K562 (cell line): Measurements from ENCODE around the gene TIFAB. TPM values are rescaled to one million over a fixed set of nuclear protein-coding genes. Genes with fewer than 3 reads are reported as not detected.

ENCODE experiments used
- ATAC-seq: fragments of 200-7000 bp; cut with Tn5 transposase; 3 replicates; pipeline ENCODE4 v1.9.1; 2020; ENCODE audit warnings: moderate library complexity
- BruUV-seq: library from RNA; stranded (reverse); fragments of 400-500 nt; replicated peaks from 2 replicates; lab custom pipeline; 2021; lab: Mats Ljungman, UMichigan
- CTCF ChIA-PET: fragments of 300-600 bp; formaldehyde crosslinking; extraction: SDS; loops from one replicate; lab custom pipeline; 2021; ENCODE audit warnings: low intra/inter-chr PET ratio; lab: Yijun Ruan, JAX
- POLR2A ChIA-PET: fragments of 300-600, 350-650 bp; sonication (Branson Sonifier 250); formaldehyde crosslinking; extraction: SDS; loops from one replicate; lab custom pipeline; 2021; ENCODE audit warnings: antibody characterized with exemption, inconsistent platforms; lab: Yijun Ruan, JAX
- DNase-seq, 4 experiments: peaks; one replicate each; pipeline versions ENCODE4 v3.0.0 to v3.0.0-alpha.2; 2011 to 2018; ENCODE audit warnings: low spot score in 3 of 4, mixed read lengths in 3 of 4; ENCODE audit errors: extremely low read depth in 1 of 4
- FAIRE-seq: peaks from 2 replicates; lab custom pipeline; 2011; peaks lifted over from hg19 to GRCh38; lab: Jason Lieb, UNC
- H2AFZ ChIP-seq: 2 replicates; pipeline ENCODE4 v1.6.0; 2011; ENCODE audit warnings: low read depth, low read length, control low read depth, inconsistent platforms
- H3K27ac ChIP-seq: fragments of 200-600 bp; 3 replicates; pipeline ENCODE4 v1.8.0; 2011; ENCODE audit warnings: low read depth, mild to moderate bottlenecking, control low read depth, inconsistent platforms, low read length, moderate library complexity, mixed read lengths; ENCODE audit errors: extremely low read depth
- H3K27me3 ChIP-seq, 2 experiments: fragments of 300-600 bp in 1 of 2; 2 replicates in 1 of 2; 3 replicates in 1 of 2; pipeline versions ENCODE4 v1.6.0 to v1.8.0; 2011; ENCODE audit warnings: inconsistent platforms in 2 of 2, low read length in 2 of 2, mild to moderate bottlenecking in 1 of 2, mixed read lengths in 1 of 2, moderate library complexity in 1 of 2; ENCODE audit not compliant: control insufficient read depth in 2 of 2, insufficient read depth in 2 of 2
- H3K36me3 ChIP-seq: fragments of 300-600 bp; 3 replicates; pipeline ENCODE4 v1.8.0; 2011; ENCODE audit warnings: mild to moderate bottlenecking, low read length, inconsistent platforms; ENCODE audit not compliant: control insufficient read depth, insufficient read depth
- H3K4me1 ChIP-seq, 2 experiments: fragments of 200-600 bp in 1 of 2; replicated peaks in 1 of 2; 2 replicates in 1 of 2; 3 replicates in 1 of 2; pipeline versions ENCODE4 v1.5.1 to v1.8.0; 2011; ENCODE audit warnings: inconsistent platforms in 2 of 2, low read length in 2 of 2, mild to moderate bottlenecking in 1 of 2, mixed read lengths in 1 of 2, moderate library complexity in 1 of 2; ENCODE audit not compliant: control insufficient read depth in 2 of 2, insufficient read depth in 2 of 2
- H3K4me2 ChIP-seq: 2 replicates; pipeline ENCODE4 v1.6.1; 2011; ENCODE audit warnings: low read length, control low read depth, inconsistent platforms, mixed read lengths; ENCODE audit not compliant: insufficient read depth
- H3K4me3 ChIP-seq: fragments of 200-600 bp; sonication (generic), shearing (Covaris generic); 2 replicates; pipeline ENCODE4 v1.5.1; 2016; ENCODE audit warnings: control low read depth, inconsistent platforms
- H3K79me2 ChIP-seq: fragments of 200-600 bp; 3 replicates; pipeline ENCODE4 v1.8.0; 2011; ENCODE audit warnings: low read length, inconsistent platforms; ENCODE audit not compliant: control insufficient read depth, insufficient read depth
- H3K9ac ChIP-seq, 2 experiments: 2 replicates each; pipeline versions ENCODE4 v1.6.0 to v1.6.1; 2011; ENCODE audit warnings: low read depth in 2 of 2, low read length in 2 of 2, control low read depth in 1 of 2, inconsistent platforms in 1 of 2, mild to moderate bottlenecking in 1 of 2, mixed read lengths in 1 of 2; ENCODE audit not compliant: insufficient read depth in 1 of 2
- H3K9me1 ChIP-seq: one replicate; pipeline ENCODE4 v1.6.0; 2011; ENCODE audit warnings: inconsistent platforms, mild to moderate bottlenecking, low read length, moderate library complexity; ENCODE audit not compliant: control insufficient read depth, insufficient read depth
- H3K9me3 ChIP-seq: replicated peaks from 2 replicates; pipeline ENCODE4 v1.5.1; 2011; ENCODE audit warnings: low read depth, low read length, inconsistent platforms; ENCODE audit not compliant: control insufficient read depth, insufficient read depth
- H4K20me1 ChIP-seq: replicated peaks from 2 replicates; pipeline ENCODE4 v1.6.1; 2011; ENCODE audit warnings: low read length, inconsistent platforms, mixed read lengths; ENCODE audit not compliant: control insufficient read depth, insufficient read depth
- AFF4 ChIP-seq: sonication (generic); formaldehyde crosslinking; IDR thresholded peaks from 2 replicates; pipeline ENCODE4 v1.8.0; 2023; ENCODE audit warnings: mild to moderate bottlenecking, missing genetic modification reagents
- CBX8 ChIP-seq: fragments of 200-600 bp; sonication (generic); IDR thresholded peaks from 2 replicates; pipeline ENCODE4 v1.6.1; 2012; ENCODE audit warnings: borderline replicate concordance, mixed run types, low read depth, mild to moderate bottlenecking, moderate library complexity, mixed read lengths, low read length, control low read depth, inconsistent platforms; ENCODE audit not compliant: poor library complexity, severe bottlenecking; ENCODE audit errors: extremely low read depth
- DLX4 ChIP-seq: fragments of 250-450 bp; sonication (Bioruptor Pico); IDR thresholded peaks from 2 replicates; pipeline ENCODE4 v1.6.1; 2021; ENCODE audit warnings: mild to moderate bottlenecking
- HSF4 ChIP-seq: fragments of 250-450 bp; sonication (Bioruptor Pico); IDR thresholded peaks from 2 replicates; pipeline ENCODE4 v2.1.2; 2022; ENCODE audit warnings: mild to moderate bottlenecking, moderate library complexity, borderline replicate concordance
- NFE2L1 ChIP-seq: fragments of 450-650 bp; IDR thresholded peaks from 2 replicates; pipeline ENCODE4 v1.6.1; 2016; ENCODE audit warnings: missing genetic modification characterization, low read depth, mild to moderate bottlenecking, missing compliant biosample characterization, moderate library complexity, borderline replicate concordance
- OTX1 ChIP-seq: fragments of 450-650 bp; formaldehyde crosslinking; IDR thresholded peaks from 2 replicates; pipeline ENCODE4 v1.4.0; 2022; ENCODE audit warnings: mild to moderate bottlenecking
- PHF21A ChIP-seq: fragments of 450-650 bp; IDR thresholded peaks from 2 replicates; pipeline ENCODE4 v1.6.1; 2017; ENCODE audit warnings: low read depth, borderline replicate concordance
- RAD51 ChIP-seq: fragments of 450-650 bp; IDR thresholded peaks from 2 replicates; pipeline ENCODE4 v1.7.1; 2016; ENCODE audit warnings: low read depth, mild to moderate bottlenecking, borderline replicate concordance
- THAP7 ChIP-seq: fragments of 250-450 bp; sonication (Bioruptor Pico); IDR thresholded peaks from 2 replicates; pipeline ENCODE4 v1.5.0; 2021
- ZNF280A ChIP-seq: fragments of 450-650 bp; IDR thresholded peaks from 2 replicates; pipeline ENCODE4 v1.6.1; 2018; ENCODE audit warnings: mild to moderate bottlenecking, low read depth; ENCODE audit not compliant: partially characterized antibody
- ZNF449 ChIP-seq: fragments of 250-450 bp; sonication (Bioruptor Pico); IDR thresholded peaks from 2 replicates; pipeline ENCODE4 v1.8.0; 2022; ENCODE audit warnings: moderate library complexity, mild to moderate bottlenecking, inconsistent platforms
- WGBS: fragments of 100-300 bp; shearing (Covaris generic); methylation state at CpG from one replicate; pipeline ENCODE4 v1.1.6; 2016; ENCODE audit warnings: low coverage, mixed read lengths; ENCODE audit not compliant: insufficient coverage; ENCODE audit errors: missing lambda C conversion rate; 5-methylcytosine and 5-hydroxymethylcytosine counted together
- in situ Hi-C: fragments of 300-500 bp; cut with MboI; formaldehyde crosslinking; loops from 4 replicates; pipeline ENCODE4 v1.15.0; 2018; ENCODE audit warnings: inconsistent platforms, mixed read lengths
- intact Hi-C: fragments of 100-400 bp; cut with micrococcal nuclease; formaldehyde crosslinking; loops from 2 replicates; pipeline ENCODE4 v1.14.2; 2022
- polyA plus RNA-seq, 8 experiments: library from polyadenylated mRNA; depleted of rRNA in 4 of 8; stranded (reverse) in 5 of 8; unstranded in 3 of 8; fragments of >200 nt; fragmentation: Nextera tagmentation in 2 of 8; fragmentation: Illumina TruSeq in 1 of 8; extraction: Ambion mirVana in 2 of 8; extraction: Trizol in 1 of 8; gene quantifications; 2 replicates each; pipeline versions ENCODE4 v1.2.1 to v1.2.3, GENCODE V29; 2011 to 2014; ENCODE audit warnings: inconsistent platforms in 1 of 8, missing spikeins in 1 of 8
- total RNA-seq, 7 experiments: library from RNA; depleted of rRNA in 6 of 7; stranded (reverse); fragments of >200 nt in 6 of 7; fragmentation: Illumina TruSeq in 2 of 7; extraction: Trizol in 2 of 7; gene quantifications; 2 replicates each; pipeline versions ENCODE4 v1.2.1 to v1.2.3, GENCODE V29; 2011 to 2021; ENCODE audit warnings: low replicate concordance in 1 of 7

The TIFAB gene
- total and polyA plus RNA-seq, 9 of the 15 experiments (the other 6 are each of a cell fraction or from before 2014, with no cell fraction given), result not detected

GRCh38 chr5:135429301-135430134, 22.6 kb downstream of the TIFAB start:
- Histone ChIP-seq H2AFZ (peak overlapping the region; percentile 19; the same call in 1 of the 2 replicates), H3K27me3 (no peaks in the 10 kb centered on the region), H4K20me1 (no peaks in the 10 kb centered on the region), H3K27ac (no peak overlapping the region), H3K36me3 (no peaks in the 10 kb centered on the region), H3K79me2 (no peaks in the 10 kb centered on the region), H3K9ac (no peak overlapping the region), H3K9me1 (no peaks in the 10 kb centered on the region), H3K4me2 (no peak overlapping the region), H3K4me3 (no peak overlapping the region), H3K4me1 (peaks cover 7 to 12% of the 10 kb centered on the region in 2 experiments; a peak in 4 of 5 replicates), H3K9me3 (peaks cover 11% of the 10 kb centered on the region)
- BruUV-seq, result no TSS peak
- ChIA-PET POLR2A (no interaction called here), CTCF (no interaction called here)
- no peak for ATAC-seq
- DNase-seq, result no peak
- WGBS, result 31% methylated on average over 12 of the region's 12 CpGs
- TF ChIP-seq PHF21A (no peak), OTX1 (no peak), RAD51 (no peak), NFE2L1 (tag) (no peak), CBX8 (no peak), ZNF280A (no peak), THAP7 (CRISPR knock-in tag) (no peak), DLX4 (CRISPR knock-in tag) (no peak), HSF4 (CRISPR knock-in tag) (no peak), ZNF449 (no peak), AFF4 (CRISPR knock-in tag) (no peak)
- in situ Hi-C loops, result no loop called here
- no peak for FAIRE-seq
- intact Hi-C loops, result loop anchor here (5.0 to 10.0 kb wide), 3 partner anchors 47 to 225 kb away; no protein-coding TSS in a partner anchor
